Keratinocyte (primary cell): ENCODE results near the gene CYP39A1.

ENCODE experiments used
- CTCF ChIP-seq, 3 experiments: IDR thresholded peaks in 1 of 3; conservative IDR thresholded peaks in 1 of 3; optimal IDR thresholded peaks in 1 of 3; 2 replicates in 2 of 3; 3 replicates in 1 of 3; pipeline versions ENCODE3 to v1.5.1; 2011; ENCODE audit warnings: low read length in 3 of 3, mild to moderate bottlenecking in 3 of 3, moderate library complexity in 2 of 3, control low read depth in 1 of 3, inconsistent platforms in 1 of 3; ENCODE audit not compliant: insufficient read depth in 2 of 3; ENCODE audit errors: extremely low read depth in 1 of 3
- EZH2 ChIP-seq: IDR thresholded peaks from one replicate; pipeline ENCODE4 v1.6.1; 2012; ENCODE audit warnings: inconsistent platforms, mild to moderate bottlenecking, low read length, moderate library complexity

DNA sequence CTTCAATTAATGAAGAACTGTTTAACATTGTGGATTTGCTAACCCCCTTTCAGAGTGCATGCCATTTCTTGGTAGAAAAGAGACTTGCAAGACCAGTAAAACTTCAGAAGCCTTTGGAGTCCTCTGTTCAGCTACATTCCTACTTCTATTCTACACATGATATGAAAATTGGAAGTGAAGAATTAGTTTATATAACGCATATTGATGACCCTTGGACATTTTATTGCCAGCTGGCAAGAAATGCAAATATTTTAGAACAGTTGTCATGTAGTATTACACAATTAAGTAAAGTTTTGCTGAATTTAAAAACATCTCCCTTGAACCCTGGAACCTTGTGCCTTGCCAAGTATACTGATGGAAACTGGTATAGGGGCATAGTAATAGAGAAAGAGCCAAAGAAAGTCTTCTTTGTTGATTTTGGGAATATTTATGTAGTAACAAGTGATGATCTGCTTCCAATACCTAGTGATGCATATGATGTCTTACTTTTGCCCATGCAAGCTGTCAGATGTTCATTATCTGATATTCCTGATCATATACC is 38.4 kb upstream of the CYP39A1 start:
- TF ChIP-seq EZH2 (no peak), CTCF (optimal IDR thresholded peaks at IDR 0.05 in 1 of 3, IDR thresholded peaks at IDR 0.05 in 1 of 3, conservative IDR thresholded peaks at IDR 0.05 in 1 of 3; ENCODE audit: extremely low read depth in 1 of 3, insufficient read depth in 2 of 3, low read length in 3 of 3) (no peak)
